HCT116 (cell line): ENCODE results near the gene PLAAT3. TPM values are rescaled to one million over a fixed set of nuclear protein-coding genes. Genes with fewer than 3 reads are reported as not detected.

Experiments
- ATAC-seq: fragments of 200-7000 bp; cut with Tn5 transposase; 2 replicates; pipeline ENCODE4 v1.9.1; 2020; ENCODE audit warnings: mild to moderate bottlenecking, moderate library complexity
- BruUV-seq: library from RNA; stranded (reverse); fragments of 400-500 nt; replicated peaks from 2 replicates; lab custom pipeline; 2021; lab: Mats Ljungman, UMichigan
- CTCF ChIA-PET: fragments of 300-600 bp; sonication (Branson Sonifier 250); formaldehyde crosslinking; loops from one replicate; lab custom pipeline; 2021; ENCODE audit warnings: antibody characterized with exemption; lab: Charles Lee
- POLR2A ChIA-PET: fragments of 300-600, 350-600 bp; sonication (Branson Sonifier 250); formaldehyde crosslinking; loops from one replicate; lab custom pipeline; 2021; ENCODE audit warnings: antibody characterized with exemption; lab: Charles Lee
- RAD21 ChIA-PET, 2 experiments: fragments of 300-600 bp; sonication (Branson Sonifier 250); formaldehyde crosslinking; loops; one replicate each; lab custom pipeline; 2023; ENCODE audit warnings: low total read pairs in 2 of 2; ENCODE audit not compliant: uncharacterized antibody in 2 of 2, unreplicated experiment in 2 of 2, low non-redundant PET in 1 of 2; lab: Charles Lee
- DNase-seq: peaks from one replicate; pipeline ENCODE4 v3.0.0-alpha.2; 2010; ENCODE audit warnings: low read depth, low spot score
- H2AFZ ChIP-seq: fragments of 200-600 bp; shearing (Covaris generic), sonication (generic); 2 replicates; pipeline ENCODE4 v1.6.1; 2017; ENCODE audit warnings: low read depth, mixed run types, mixed read lengths, antibody characterized with exemption, low read length; ENCODE audit not compliant: poor library complexity, severe bottlenecking
- H3K27ac ChIP-seq: 2 replicates; pipeline ENCODE4 v1.5.1; 2012; ENCODE audit warnings: low read depth, low read length
- H3K27me3 ChIP-seq: fragments of 200-600 bp; sonication (generic); 2 replicates; pipeline ENCODE4 v1.6.1; 2016; ENCODE audit warnings: mixed run types, low read length, mixed read lengths; ENCODE audit not compliant: insufficient read depth
- H3K36me3 ChIP-seq, 2 experiments: fragments of 200-500 bp in 1 of 2; fragments of 200-600 bp in 1 of 2; sonication (Bioruptor generic) in 1 of 2; sonication (generic) in 1 of 2; 2 replicates each; pipeline versions ENCODE4 v1.5.1 to v1.6.1; 2014 to 2016; ENCODE audit warnings: low read length in 2 of 2, inconsistent platforms in 1 of 2, mixed read lengths in 1 of 2, mixed run types in 1 of 2; ENCODE audit not compliant: insufficient read depth in 2 of 2, control insufficient read depth in 1 of 2
- H3K4me1 ChIP-seq, 2 experiments: fragments of 200-600 bp in 1 of 2; sonication (generic) in 1 of 2; 2 replicates each; pipeline versions ENCODE4 v1.5.1 to v1.6.1; 2012 to 2017; ENCODE audit warnings: low read length in 2 of 2, inconsistent platforms in 1 of 2, mild to moderate bottlenecking in 1 of 2, mixed read lengths in 1 of 2, mixed run types in 1 of 2, moderate library complexity in 1 of 2; ENCODE audit not compliant: insufficient read depth in 2 of 2, control insufficient read depth in 1 of 2
- H3K4me2 ChIP-seq: fragments of 200-600 bp; sonication (generic); 2 replicates; pipeline ENCODE4 v1.6.1; 2017; ENCODE audit warnings: mixed run types, low read length, mixed read lengths
- H3K4me3 ChIP-seq, 2 experiments: fragments of 200-600 bp in 1 of 2; sonication (generic) in 1 of 2; replicated peaks in 1 of 2; 2 replicates each; pipeline ENCODE4 v1.5.1; 2011 to 2016; ENCODE audit warnings: low read length in 2 of 2, control low read depth in 1 of 2, low read depth in 1 of 2, mild to moderate bottlenecking in 1 of 2, mixed read lengths in 1 of 2, mixed run types in 1 of 2
- H3K79me2 ChIP-seq: fragments of 200-600 bp; sonication (generic); 2 replicates; pipeline ENCODE4 v1.6.1; 2017; ENCODE audit warnings: mild to moderate bottlenecking, mixed run types, low read length, moderate library complexity, mixed read lengths; ENCODE audit not compliant: insufficient read depth
- H3K9ac ChIP-seq: fragments of 200-600 bp; sonication (generic); 2 replicates; pipeline ENCODE4 v1.6.1; 2016; ENCODE audit warnings: low read length, mixed read lengths
- H3K9me2 ChIP-seq: fragments of 200-600 bp; sonication (generic), shearing (Covaris generic); 2 replicates; pipeline ENCODE4 v1.6.1; 2017; ENCODE audit warnings: mixed run types, mild to moderate bottlenecking, moderate library complexity; ENCODE audit not compliant: insufficient read depth
- H3K9me3 ChIP-seq, 2 experiments: fragments of 200-500 bp in 1 of 2; fragments of 200-600 bp in 1 of 2; sonication (Bioruptor generic) in 1 of 2; sonication (generic) in 1 of 2; 2 replicates each; pipeline ENCODE4 v1.6.1; 2014 to 2017; ENCODE audit warnings: low read length in 2 of 2, mixed read lengths in 2 of 2, inconsistent platforms in 1 of 2, low read depth in 1 of 2, mild to moderate bottlenecking in 1 of 2, mixed run types in 1 of 2, moderate library complexity in 1 of 2; ENCODE audit not compliant: control insufficient read depth in 1 of 2, insufficient read depth in 1 of 2
- H4K20me1 ChIP-seq: fragments of 200-600 bp; sonication (generic), shearing (Covaris generic); 2 replicates; pipeline ENCODE4 v1.6.1; 2017; ENCODE audit warnings: mixed run types, mild to moderate bottlenecking, moderate library complexity; ENCODE audit not compliant: insufficient read depth
- ATF3 ChIP-seq: IDR thresholded peaks from 2 replicates; pipeline ENCODE4 v1.6.1; 2012
- CBX3 ChIP-seq: IDR thresholded peaks from 2 replicates; pipeline ENCODE4 v1.6.1; 2012; ENCODE audit warnings: low read depth
- EGR1 ChIP-seq: IDR thresholded peaks from 2 replicates; pipeline ENCODE4 v1.6.1; 2012; ENCODE audit warnings: low read depth
- ELF1 ChIP-seq: IDR thresholded peaks from 2 replicates; pipeline ENCODE4 v1.6.1; 2012; ENCODE audit warnings: low read depth, borderline replicate concordance
- EZH2 ChIP-seq: fragments of 200-600 bp; sonication (generic); IDR thresholded peaks from 2 replicates; pipeline ENCODE4 v1.6.1; 2017; ENCODE audit warnings: antibody characterized with exemption, mixed run types
- FOSL1 ChIP-seq: IDR thresholded peaks from 2 replicates; pipeline ENCODE4 v1.6.1; 2012; ENCODE audit warnings: low read depth
- JUND ChIP-seq: IDR thresholded peaks from 2 replicates; pipeline ENCODE4 v1.6.1; 2012
- MAX ChIP-seq: IDR thresholded peaks from 2 replicates; pipeline ENCODE4 v1.6.1; 2012
- REST ChIP-seq: IDR thresholded peaks from 2 replicates; pipeline ENCODE4 v1.6.1; 2012; ENCODE audit warnings: low read depth
- SIN3A ChIP-seq: IDR thresholded peaks from 2 replicates; pipeline ENCODE4 v1.6.1; 2012; ENCODE audit warnings: low read depth
- SRF ChIP-seq: IDR thresholded peaks from 2 replicates; pipeline ENCODE4 v1.6.1; 2012; ENCODE audit warnings: low read depth
- YY1 ChIP-seq: IDR thresholded peaks from 2 replicates; pipeline ENCODE4 v1.6.1; 2011; ENCODE audit warnings: low read length, low read depth, moderate library complexity, mild to moderate bottlenecking; ENCODE audit not compliant: insufficient replicate concordance; ENCODE audit errors: extremely low read depth
- ZBTB33 ChIP-seq: IDR thresholded peaks from 2 replicates; pipeline ENCODE4 v1.6.1; 2011; ENCODE audit warnings: mild to moderate bottlenecking, low read length, moderate library complexity; ENCODE audit not compliant: insufficient replicate concordance; ENCODE audit errors: extremely low read depth
- ZFX ChIP-seq: fragments of 450-650 bp; IDR thresholded peaks from 2 replicates; pipeline ENCODE4 v1.6.1; 2017
- intact Hi-C: fragments of 100-400 bp; cut with micrococcal nuclease; formaldehyde crosslinking; loops from 2 replicates; pipeline ENCODE4 v1.10.0; 2022
- total RNA-seq: library from RNA; stranded (reverse); gene quantifications from one replicate; pipeline ENCODE4 v1.2.1, GENCODE V29; 2021; ENCODE audit not compliant: unreplicated experiment

The PLAAT3 gene
- total RNA-seq, 1 experiment from 2014 or later: 31.1 TPM

- ATAC-seq (no peak), DNase-seq (no peak)
- Histone ChIP-seq H3K4me2 (no peak overlapping the region), H3K9ac (no peak overlapping the region), H3K36me3 (no peaks in the 10 kb centered on the region), H3K4me3 (no peak overlapping the region), H3K79me2 (no peaks in the 10 kb centered on the region), H4K20me1 (no peaks in the 10 kb centered on the region), H3K4me1 (no peaks in the 10 kb centered on the region), H3K9me3 (no peaks in the 10 kb centered on the region), H2AFZ (no peak overlapping the region), H3K27ac (no peak overlapping the region), H3K9me2 (no peaks in the 10 kb centered on the region), H3K27me3 (no peaks in the 10 kb centered on the region)
- ChIA-PET CTCF (no interaction called here), POLR2A (no interaction called here), RAD21 (no interaction called here)
- intact Hi-C loops: no loop called here
- no TSS peak for BruUV-seq
- TF ChIP-seq FOSL1 (no peak), MAX (no peak), EZH2 (no peak), SRF (no peak), ATF3 (no peak), EGR1 (no peak), ZBTB33 (no peak), SIN3A (no peak), REST (no peak), YY1 (no peak), JUND (no peak), ZFX (no peak), ELF1 (no peak), CBX3 (no peak)
These were observed 56.7 kb downstream of the PLAAT3 start for GRCh38 chr11:63557570-63557969.
